H1 (cell line): ENCODE data around the gene TRPV2. TPM values are rescaled to one million over a fixed set of nuclear protein-coding genes. Genes with fewer than 3 reads are reported as not detected.

ENCODE experiments used
- BACH1 ChIP-seq: IDR thresholded peaks from 2 replicates; pipeline ENCODE4 v1.6.1; 2012; ENCODE audit warnings: low read length, improper control_type of control experiment
- CBX8 ChIP-seq: fragments of 300-800, 300-1000 bp; sonication (generic); IDR thresholded peaks from 2 replicates; pipeline ENCODE4 v1.7.1; 2016; ENCODE audit warnings: low read depth, low read length, borderline replicate concordance
- CHD1 ChIP-seq: IDR thresholded peaks from 2 replicates; pipeline ENCODE4 v1.6.1; 2012; ENCODE audit warnings: low read depth, low read length, improper control_type of control experiment
- CHD2 ChIP-seq: IDR thresholded peaks from 2 replicates; pipeline ENCODE4 v1.6.1; 2012; ENCODE audit warnings: low read length, improper control_type of control experiment
- CREB1 ChIP-seq: IDR thresholded peaks from 2 replicates; pipeline ENCODE4 v1.6.1; 2012; ENCODE audit warnings: inconsistent platforms
- FOSL1 ChIP-seq: IDR thresholded peaks from 2 replicates; pipeline ENCODE4 v1.6.1; 2011; ENCODE audit warnings: mild to moderate bottlenecking, low read depth, low read length, moderate library complexity; ENCODE audit not compliant: insufficient read depth
- HDAC2 ChIP-seq, 2 experiments: fragments of 300-600 bp in 1 of 2; sonication (generic) in 1 of 2; IDR thresholded peaks; 2 replicates each; pipeline ENCODE4 v1.6.1; 2011 to 2012; ENCODE audit warnings: low read depth in 2 of 2, low read length in 2 of 2, mild to moderate bottlenecking in 2 of 2, moderate library complexity in 2 of 2, borderline replicate concordance in 1 of 2, inconsistent platforms in 1 of 2
- HDAC6 ChIP-seq: IDR thresholded peaks from one replicate; pipeline ENCODE4 v1.7.1; 2012; ENCODE audit warnings: low read depth, mild to moderate bottlenecking, inconsistent platforms, low read length, moderate library complexity
- MAFK ChIP-seq: IDR thresholded peaks from 2 replicates; pipeline ENCODE4 v1.6.1; 2012; ENCODE audit warnings: low read depth, mild to moderate bottlenecking, improper control_type of control experiment, low read length
- NANOG ChIP-seq: IDR thresholded peaks from 2 replicates; pipeline ENCODE4 v1.6.1; 2011; ENCODE audit warnings: low read length, low read depth, mild to moderate bottlenecking, inconsistent platforms; ENCODE audit not compliant: insufficient read depth, poor library complexity, severe bottlenecking
- POLR2A ChIP-seq, 2 experiments: IDR thresholded peaks; 1 replicate in 1 of 2; 2 replicates in 1 of 2; pipeline ENCODE4 v1.6.1; 2011; ENCODE audit warnings: low read depth in 2 of 2, low read length in 2 of 2, mild to moderate bottlenecking in 2 of 2; ENCODE audit errors: control extremely low read depth in 1 of 2
- POLR2AphosphoS5 ChIP-seq: IDR thresholded peaks from 2 replicates; pipeline ENCODE4 v1.6.1; 2011; ENCODE audit warnings: low read depth, low read length
- POU5F1 ChIP-seq: IDR thresholded peaks from 2 replicates; pipeline ENCODE4 v1.6.1; 2011; ENCODE audit warnings: low read depth, mild to moderate bottlenecking, low read length, moderate library complexity
- RFX5 ChIP-seq: IDR thresholded peaks from 2 replicates; pipeline ENCODE4 v1.6.1; 2011; ENCODE audit warnings: low read depth, low read length, improper control_type of control experiment, borderline replicate concordance
- RNF2 ChIP-seq: fragments of 200-900, 300-1000 bp; sonication (generic); IDR thresholded peaks from 2 replicates; pipeline ENCODE4 v1.7.1; 2016; ENCODE audit warnings: borderline replicate concordance, low read depth, mild to moderate bottlenecking, antibody characterized with exemption, low read length; ENCODE audit not compliant: poor library complexity, severe bottlenecking; ENCODE audit errors: missing control alignments
- TBP ChIP-seq: IDR thresholded peaks from 2 replicates; pipeline ENCODE4 v1.6.1; 2011; ENCODE audit warnings: low read depth, low read length, improper control_type of control experiment
- polyA plus RNA-seq, 7 experiments: library from polyadenylated mRNA; depleted of rRNA in 3 of 7; stranded (reverse) in 5 of 7; unstranded in 2 of 7; fragments of >200 nt in 5 of 7; fragments of 200-250 nt in 2 of 7; gene quantifications; 1 replicate in 5 of 7; 2 replicates in 1 of 7; 4 replicates in 1 of 7; pipeline versions ENCODE4 v1.2.1 to v1.2.3, GENCODE V29; 2011 to 2013; ENCODE audit warnings: missing spikeins in 2 of 7, mixed read lengths in 2 of 7
- total RNA-seq: library from RNA; stranded (reverse); fragmentation: NEBNext Ultra II Directional; extraction: Animal tissue kit (Norgen Biotek cat#: 25700); gene quantifications from 2 replicates; pipeline ENCODE4 v1.2.1, GENCODE V29; 2021
- TF ChIP-seq, protein P1 (sequence below): IDR thresholded peaks from 2 replicates; pipeline ENCODE4 v1.6.1; 2012; ENCODE audit warnings: inconsistent platforms

TRPV2 gene
- total and polyA plus RNA-seq, 2 of the 8 experiments (the other 6 are each of a cell fraction or from before 2014, with no cell fraction given), result 1.7 to 2.1 TPM

DNA sequence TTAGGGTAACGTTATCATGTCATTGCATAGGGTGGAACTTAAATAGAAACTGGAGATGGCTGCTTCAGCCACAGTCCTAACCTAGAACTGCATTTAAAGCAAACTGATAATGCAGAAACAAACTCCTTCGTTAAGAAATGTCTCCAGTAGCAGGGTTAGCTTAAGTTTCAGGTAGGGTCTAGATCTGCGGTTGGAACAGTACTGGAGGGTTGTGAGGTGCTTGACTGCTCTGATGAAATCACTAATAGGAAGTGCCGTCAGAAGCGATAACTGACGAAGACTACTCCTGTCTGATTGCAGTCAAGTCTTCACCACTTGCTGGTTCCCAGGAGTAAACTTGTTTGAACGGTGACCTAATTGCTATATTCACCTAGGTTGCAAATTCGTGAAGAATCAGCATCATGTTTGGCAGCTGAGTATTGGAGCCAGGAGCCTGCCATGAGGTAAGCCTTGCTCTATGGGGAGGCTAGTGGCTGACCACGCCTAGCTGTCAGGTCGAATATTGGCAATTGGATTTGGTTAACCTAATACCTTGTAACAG, 24.5 kb downstream of the TRPV2 start (continued):
- TF ChIP-seq NANOG, result no peak
- no peak for TF ChIP-seq CREB1
- TF ChIP-seq BACH1, result no peak
- no peak for TF ChIP-seq MAFK
- TF ChIP-seq POLR2AphosphoS5, result peak; percentile 76; the same call in 1 of the 2 replicates
- TF ChIP-seq RFX5, result no peak
- TF ChIP-seq CHD2, result no peak
- TF ChIP-seq, protein P1, sequence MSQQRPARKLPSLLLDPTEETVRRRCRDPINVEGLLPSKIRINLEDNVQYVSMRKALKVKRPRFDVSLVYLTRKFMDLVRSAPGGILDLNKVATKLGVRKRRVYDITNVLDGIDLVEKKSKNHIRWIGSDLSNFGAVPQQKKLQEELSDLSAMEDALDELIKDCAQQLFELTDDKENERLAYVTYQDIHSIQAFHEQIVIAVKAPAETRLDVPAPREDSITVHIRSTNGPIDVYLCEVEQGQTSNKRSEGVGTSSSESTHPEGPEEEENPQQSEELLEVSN, result no peak
- TF ChIP-seq RNF2, result no peak
- TF ChIP-seq HDAC6, result no peak
- TF ChIP-seq POU5F1, result no peak
- TF ChIP-seq POLR2A (IDR thresholded peaks at IDR 0.05; ENCODE audit: control extremely low read depth in 1 of 2, low read depth in 2 of 2, low read length in 2 of 2), result peak in 1 of 2 experiments; percentile 54; a peak in 2 of 3 replicates
- TF ChIP-seq CBX8, result no peak
- TF ChIP-seq FOSL1, result no peak
- TF ChIP-seq TBP, result no peak
- no peak for TF ChIP-seq HDAC2 (IDR thresholded peaks at IDR 0.05; ENCODE audit: borderline replicate concordance in 1 of 2, low read depth in 2 of 2, low read length in 2 of 2)
- TF ChIP-seq CHD1, result no peak
